GM12874 (cell line): ENCODE measurements around the gene TTC33.

ENCODE experiments used
- TF ChIP-seq, protein P1 (sequence below): IDR thresholded peaks from 2 replicates; pipeline ENCODE4 v1.5.1; 2011; ENCODE audit warnings: low read depth, mild to moderate bottlenecking, control low read depth, low read length, moderate library complexity; ENCODE audit not compliant: insufficient read depth

The TTC33 gene

DNA sequence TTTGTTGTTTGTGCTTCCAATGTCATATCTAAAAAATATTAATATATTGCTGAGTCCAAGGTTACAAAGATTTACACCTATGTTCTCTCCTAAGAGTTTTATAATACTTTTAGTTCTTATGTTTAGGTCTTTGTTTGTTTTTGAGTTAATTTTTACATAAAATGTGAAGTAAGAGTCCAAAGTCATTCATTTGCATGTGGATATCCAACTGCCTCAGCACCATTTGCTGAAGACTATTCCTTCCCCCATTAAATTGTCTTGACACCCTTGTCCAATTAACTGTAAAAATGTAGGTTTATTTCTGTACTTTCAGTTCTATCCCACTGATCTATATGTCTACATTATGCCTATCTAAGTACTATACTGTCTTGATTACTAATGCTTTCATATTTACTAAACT is 35.7 kb downstream of the TTC33 start:
- TF ChIP-seq, protein P1, sequence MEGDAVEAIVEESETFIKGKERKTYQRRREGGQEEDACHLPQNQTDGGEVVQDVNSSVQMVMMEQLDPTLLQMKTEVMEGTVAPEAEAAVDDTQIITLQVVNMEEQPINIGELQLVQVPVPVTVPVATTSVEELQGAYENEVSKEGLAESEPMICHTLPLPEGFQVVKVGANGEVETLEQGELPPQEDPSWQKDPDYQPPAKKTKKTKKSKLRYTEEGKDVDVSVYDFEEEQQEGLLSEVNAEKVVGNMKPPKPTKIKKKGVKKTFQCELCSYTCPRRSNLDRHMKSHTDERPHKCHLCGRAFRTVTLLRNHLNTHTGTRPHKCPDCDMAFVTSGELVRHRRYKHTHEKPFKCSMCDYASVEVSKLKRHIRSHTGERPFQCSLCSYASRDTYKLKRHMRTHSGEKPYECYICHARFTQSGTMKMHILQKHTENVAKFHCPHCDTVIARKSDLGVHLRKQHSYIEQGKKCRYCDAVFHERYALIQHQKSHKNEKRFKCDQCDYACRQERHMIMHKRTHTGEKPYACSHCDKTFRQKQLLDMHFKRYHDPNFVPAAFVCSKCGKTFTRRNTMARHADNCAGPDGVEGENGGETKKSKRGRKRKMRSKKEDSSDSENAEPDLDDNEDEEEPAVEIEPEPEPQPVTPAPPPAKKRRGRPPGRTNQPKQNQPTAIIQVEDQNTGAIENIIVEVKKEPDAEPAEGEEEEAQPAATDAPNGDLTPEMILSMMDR: no peak

DNA sequence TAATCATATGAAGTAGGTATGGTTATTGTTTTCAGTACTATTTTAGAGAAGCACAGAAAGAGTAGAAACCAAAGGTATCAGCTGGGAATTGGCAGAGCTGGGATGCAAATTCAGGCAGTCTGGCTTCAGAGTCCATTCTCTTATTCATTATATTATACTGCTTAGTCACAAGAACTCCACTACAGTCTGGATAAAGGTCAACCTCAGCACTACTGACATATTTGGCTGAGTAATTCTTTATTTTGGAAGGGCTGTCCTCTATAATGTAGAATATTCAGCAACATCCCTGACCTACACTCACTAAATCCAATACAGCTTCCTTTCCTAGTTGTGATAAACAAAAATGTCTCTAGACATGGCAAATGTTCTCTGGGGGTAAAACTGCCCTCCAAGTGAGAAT is 38.5 kb downstream of the TTC33 start:
- TF ChIP-seq, protein P1: no peak

DNA sequence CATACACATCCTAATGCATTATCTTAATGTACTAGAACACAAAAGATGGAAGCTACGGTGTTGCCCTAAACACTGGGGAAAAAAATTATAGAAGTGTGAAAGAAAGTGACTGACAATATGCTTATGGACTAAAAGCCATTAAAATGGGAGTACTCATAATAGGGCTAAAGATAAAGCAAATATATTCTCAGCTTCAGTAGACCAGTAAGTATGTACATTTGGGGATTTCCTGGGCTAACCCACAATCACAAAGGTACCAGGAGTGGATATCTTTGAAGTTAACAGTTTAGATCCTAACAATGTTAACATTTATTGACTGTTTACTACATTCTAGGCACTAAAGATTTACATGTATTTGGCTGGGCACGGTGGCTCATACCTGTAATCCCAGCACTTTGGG is 39.2 kb downstream of the TTC33 start:
- TF ChIP-seq, protein P1: no peak

DNA sequence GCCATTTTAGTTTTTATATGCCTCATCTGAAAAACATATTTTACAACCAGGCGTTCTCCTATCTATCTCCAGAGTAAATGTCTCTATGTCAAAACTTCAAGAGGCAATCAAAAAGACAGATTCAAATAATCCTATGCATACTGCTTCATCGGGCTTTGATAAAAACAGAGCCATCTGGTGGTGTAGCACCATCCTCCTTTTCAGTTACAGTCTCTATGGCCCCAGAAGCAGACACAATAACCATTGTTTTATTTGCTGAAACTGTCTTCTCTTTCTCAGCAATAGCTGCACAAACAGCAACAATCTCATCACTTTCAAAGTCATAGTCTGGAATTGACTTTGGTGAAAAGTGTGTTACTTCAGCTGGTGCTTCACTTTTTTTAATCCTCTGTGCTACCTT is 39.8 kb downstream of the TTC33 start:
- TF ChIP-seq, protein P1: no peak

DNA sequence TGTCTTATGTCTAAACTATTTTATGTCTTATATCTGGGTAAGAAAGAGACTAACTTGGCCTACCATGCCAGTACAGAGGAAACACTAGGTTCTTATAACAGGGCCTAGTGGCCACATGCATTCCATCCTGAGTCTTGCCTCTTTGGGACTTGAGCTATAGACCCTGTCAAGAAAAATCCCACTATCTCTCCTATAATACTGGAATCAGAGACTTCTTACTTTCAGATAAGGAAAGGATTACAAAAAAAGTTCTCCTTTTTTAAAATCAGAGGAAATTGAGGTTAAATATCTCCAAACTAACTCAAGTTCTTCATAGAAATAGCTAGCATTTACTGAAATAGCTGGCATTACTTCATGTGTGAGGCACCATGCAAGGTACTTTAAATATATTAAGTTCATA is 41.8 kb downstream of the TTC33 start:
- TF ChIP-seq, protein P1: no peak

DNA sequence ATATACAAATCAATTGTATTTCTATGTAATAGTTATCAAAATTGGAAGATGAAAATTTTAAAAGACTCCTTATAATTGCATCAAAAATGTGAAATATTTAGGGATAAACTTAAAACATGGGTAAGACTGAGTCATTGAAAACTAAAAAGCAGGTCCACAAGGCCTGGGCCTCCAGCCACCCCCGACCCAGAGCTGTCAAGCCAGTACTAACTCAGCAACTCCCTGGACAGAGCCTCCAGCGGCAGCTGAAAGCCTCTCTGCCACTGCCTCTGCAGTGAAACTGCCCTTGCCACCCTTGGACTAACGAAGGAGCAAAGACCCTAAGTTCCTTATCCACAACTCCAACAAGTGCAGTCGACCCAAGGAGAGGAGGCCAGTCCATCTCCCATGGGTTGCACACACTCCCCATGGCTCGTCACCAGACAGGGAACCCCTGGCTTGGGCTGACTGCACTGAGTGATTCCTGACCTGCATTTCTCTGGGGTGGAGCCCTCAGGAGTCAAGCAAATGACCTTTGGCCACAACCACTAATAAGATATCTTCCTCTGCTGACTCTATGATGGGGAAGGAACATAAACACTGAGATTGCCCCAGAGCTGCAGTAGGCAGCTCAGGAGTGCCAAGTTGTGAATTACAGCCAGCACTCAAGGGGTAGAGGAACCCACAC is 55.5 kb downstream of the TTC33 start:
- TF ChIP-seq, protein P1: no peak

DNA sequence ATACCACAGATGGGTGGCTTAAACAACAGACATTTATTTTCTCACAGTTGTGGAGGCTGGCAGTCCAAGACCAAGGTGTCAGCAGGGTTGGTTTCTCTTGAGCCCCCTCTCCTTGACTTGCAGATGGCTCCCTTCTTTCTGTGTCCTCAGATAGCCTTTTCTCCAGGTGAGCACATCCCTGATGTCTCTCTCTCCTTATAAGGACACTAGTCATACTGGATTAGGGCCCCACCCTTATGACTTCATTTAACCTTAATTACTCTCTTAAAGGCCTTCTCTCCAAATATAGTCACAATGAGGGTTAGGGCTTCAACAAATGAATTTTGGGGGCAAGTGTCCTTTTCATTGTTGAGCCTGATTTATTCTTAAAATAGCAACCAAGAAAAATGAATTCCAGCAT is 61.3 kb downstream of the TTC33 start:
- TF ChIP-seq, protein P1: no peak
